ENCODE data around the gene PRDM8.

DNA sequence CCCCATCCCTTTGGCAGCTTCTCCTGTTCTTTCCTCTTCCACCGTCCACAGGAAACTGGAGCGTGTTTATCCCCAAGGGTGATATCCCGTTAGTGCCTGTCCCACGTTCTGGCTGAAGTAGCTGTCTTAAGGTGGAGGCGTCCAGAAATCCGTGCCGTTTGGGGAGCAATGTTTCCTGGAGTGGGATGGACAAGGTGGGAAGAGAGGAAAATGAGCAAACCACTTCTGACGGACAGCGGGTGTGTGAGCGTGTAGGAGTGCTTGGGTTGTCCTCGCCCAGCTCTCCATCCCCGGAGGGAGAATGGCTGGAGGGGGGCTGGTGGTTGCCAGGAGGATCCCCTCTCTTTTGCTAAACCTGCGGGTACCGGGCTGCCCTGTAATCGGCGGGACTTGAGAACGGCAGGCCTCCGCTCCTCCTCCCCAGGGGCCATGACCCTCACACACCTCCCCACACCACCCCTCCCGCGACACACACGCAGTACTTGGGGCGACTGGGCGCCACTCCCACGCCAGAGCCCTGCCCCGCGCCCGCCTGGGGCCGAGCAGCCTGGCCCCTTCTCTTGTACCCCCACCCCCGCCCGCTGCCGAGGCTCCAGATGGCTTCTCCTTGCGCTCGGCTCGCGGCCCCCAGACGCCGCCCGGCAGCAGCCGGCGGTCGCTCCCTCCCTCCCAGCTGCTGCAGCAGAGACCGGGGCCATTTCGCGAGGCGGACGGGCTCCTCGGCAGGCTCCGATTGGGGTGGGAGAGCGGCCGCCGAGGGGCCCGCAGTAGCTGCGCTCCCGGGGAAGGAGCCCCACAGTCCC is 13.9 kb upstream of the PRDM8 start:
- TF ChIP-seq CTCF (conservative IDR thresholded peaks at IDR 0.05; ENCODE audit: low read length): no peak
- TF ChIP-seq EZH2phosphoT487 (IDR thresholded peaks at IDR 0.05; ENCODE audit: borderline replicate concordance, low read depth, low read length): no peak
